C4-2B (cell line): Measurements from ENCODE around the gene SLFN12L.

ENCODE experiments used
- H3K27ac ChIP-seq: fragments of 450-650 bp; 2 replicates; pipeline ENCODE4 v1.5.1; 2017
- ZFX ChIP-seq: fragments of 450-650 bp; IDR thresholded peaks from 2 replicates; pipeline ENCODE4 v1.6.1; 2017
- TF ChIP-seq, protein P1 (sequence below): fragments of 450-650 bp; conservative IDR thresholded peaks from 2 replicates; pipeline ENCODE4 v1.5.1; 2017; ENCODE audit warnings: mild to moderate bottlenecking

Gene SLFN12L

DNA sequence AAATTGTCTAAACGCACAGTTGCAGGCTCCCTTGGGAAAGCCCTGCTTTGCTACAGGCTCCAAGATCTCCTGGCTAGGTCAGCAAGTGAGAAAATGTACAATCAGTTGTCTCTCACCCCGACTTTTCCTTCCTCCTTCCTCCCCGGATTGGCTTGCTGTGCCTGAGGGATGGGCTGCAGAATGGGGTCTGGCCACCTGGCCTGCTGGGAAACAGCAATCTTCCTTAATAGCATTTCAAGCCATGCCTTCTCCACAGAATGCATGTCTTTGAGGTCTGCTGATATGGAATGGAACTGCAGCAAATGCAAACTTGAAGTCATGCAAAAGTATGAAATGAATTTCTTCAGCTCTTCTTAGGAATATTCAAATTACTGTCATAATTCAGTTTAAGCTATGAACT, 46.1 kb downstream of the SLFN12L start:
- no peak for TF ChIP-seq ZFX
- TF ChIP-seq, protein P1, sequence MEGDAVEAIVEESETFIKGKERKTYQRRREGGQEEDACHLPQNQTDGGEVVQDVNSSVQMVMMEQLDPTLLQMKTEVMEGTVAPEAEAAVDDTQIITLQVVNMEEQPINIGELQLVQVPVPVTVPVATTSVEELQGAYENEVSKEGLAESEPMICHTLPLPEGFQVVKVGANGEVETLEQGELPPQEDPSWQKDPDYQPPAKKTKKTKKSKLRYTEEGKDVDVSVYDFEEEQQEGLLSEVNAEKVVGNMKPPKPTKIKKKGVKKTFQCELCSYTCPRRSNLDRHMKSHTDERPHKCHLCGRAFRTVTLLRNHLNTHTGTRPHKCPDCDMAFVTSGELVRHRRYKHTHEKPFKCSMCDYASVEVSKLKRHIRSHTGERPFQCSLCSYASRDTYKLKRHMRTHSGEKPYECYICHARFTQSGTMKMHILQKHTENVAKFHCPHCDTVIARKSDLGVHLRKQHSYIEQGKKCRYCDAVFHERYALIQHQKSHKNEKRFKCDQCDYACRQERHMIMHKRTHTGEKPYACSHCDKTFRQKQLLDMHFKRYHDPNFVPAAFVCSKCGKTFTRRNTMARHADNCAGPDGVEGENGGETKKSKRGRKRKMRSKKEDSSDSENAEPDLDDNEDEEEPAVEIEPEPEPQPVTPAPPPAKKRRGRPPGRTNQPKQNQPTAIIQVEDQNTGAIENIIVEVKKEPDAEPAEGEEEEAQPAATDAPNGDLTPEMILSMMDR = no peak
- no peak overlapping the region for H3K27ac ChIP-seq

DNA sequence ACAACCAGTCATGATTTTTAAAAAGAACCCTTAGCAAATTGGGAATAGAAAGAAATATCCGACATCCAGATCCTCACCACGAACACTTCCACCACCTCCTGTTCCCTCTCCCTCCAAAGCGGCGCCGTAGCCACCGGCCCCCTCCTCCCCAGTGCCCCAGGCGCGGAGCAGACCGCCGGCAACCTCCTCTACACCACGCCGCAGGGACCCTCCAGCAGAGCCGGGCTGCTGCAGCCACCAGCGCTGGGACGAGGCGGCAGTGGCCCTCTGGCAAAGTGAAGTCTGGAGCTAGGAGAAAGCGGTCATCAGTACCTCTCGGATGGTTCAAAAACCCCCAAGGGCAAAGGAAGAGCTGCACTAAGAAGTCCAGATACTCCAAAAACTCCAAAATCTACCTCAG, 47.5 kb downstream of the SLFN12L start:
- TF ChIP-seq, protein P1 = no peak
- no peak for TF ChIP-seq ZFX
- H3K27ac ChIP-seq = no peak overlapping the region

DNA sequence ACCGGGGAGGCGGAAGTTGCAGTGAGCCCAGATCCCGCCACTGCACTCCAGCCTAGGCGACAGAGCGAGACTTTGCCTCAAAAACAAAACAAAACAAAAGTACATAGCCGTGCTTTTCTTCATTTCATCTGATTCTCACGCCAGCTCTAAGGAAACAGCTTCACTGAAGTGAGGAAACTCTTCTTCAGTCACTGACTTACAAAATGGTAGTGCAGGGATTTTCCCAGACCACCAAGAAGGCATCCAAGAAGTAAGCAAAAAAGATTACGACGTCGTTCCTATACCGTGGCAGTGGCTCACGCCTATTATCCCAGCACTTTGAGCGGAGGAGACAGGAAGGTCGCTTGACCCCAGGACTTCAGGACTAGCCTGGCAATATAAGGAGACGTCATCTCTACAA, 48.5 kb downstream of the SLFN12L start:
- no peak for TF ChIP-seq ZFX
- TF ChIP-seq, protein P1 = no peak
- no peak overlapping the region for H3K27ac ChIP-seq

DNA sequence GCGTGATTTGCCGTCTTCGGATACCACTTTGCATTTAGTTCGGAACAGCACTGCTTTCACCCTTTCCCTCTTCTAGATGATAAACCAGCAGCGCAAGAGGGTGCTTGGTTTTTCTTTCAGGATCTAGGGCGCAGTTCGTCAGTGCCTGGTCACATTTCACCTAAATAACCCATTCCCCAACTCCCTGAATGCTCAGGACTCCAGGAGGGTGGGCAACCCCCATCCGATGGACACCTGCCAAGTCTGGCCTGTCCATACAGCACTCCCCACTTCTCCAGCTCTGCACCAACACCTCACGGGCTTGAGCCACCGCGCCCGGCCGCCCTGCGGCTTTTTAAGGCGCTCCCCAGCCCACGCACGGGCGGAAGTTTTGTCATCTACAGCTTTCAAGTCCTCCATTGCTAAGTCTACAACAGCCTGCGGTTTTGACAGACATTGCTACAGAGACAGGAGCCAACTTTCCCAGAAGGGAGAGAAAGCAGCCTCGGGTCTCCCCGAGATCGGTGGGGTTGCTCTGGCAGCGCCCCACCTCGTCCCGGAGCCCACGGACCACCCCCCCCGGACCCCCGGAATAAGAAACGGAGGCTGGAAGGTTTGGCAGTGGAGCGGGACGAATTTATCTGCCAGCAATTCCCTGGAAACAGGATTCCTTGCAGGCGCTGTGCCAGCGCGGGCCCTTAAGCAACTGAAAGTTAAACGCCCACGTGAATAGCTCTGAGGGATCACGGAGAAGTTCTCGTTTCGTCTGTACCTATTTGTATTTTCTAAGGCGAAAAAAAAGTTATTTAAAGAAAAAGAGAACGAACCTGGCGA, 50.4 kb downstream of the SLFN12L start:
- no peak for TF ChIP-seq ZFX
- TF ChIP-seq, protein P1 = no peak
- H3K27ac ChIP-seq = no peak overlapping the region

DNA sequence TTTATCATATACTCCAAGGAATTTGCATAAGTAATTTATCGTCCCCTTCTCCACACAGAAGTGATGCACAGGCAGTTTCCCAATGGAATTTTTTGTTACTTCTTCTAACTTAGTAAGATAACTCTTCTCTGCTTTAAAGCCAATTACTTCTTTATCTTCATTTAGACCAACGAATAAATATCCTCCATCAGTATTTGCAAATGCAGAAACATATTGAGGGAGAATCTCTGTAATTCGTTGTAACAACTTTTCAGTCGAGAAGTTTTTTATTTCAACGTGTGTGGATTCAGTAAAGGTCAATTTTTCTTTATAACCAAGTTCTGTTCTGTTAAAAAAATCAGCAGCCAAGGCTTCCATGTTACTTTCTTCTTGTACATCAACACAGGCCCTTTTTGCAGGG, 58.2 kb downstream of the SLFN12L start:
- TF ChIP-seq ZFX = no peak
- TF ChIP-seq, protein P1 = no peak
- H3K27ac ChIP-seq = no peak overlapping the region

DNA sequence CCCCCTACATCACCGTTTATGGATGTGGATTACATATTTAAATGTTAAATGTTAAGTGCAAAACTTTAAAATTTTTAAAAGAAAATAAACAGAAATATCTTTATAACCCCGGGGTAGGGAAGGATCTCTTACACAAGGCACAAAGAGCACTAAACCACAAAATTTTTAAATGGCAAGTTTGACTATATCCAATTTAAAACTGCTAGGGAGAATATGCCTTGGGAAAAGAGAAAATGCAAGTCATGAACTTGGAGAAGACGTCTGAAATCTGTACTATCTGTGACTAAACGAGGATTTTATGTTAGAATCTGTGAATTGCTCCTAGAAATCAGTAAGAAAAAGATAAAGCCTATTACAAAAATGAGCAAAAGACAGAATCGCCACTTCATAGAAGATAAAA, 60.2 kb downstream of the SLFN12L start:
- TF ChIP-seq ZFX = no peak
- TF ChIP-seq, protein P1 = no peak
- H3K27ac ChIP-seq = no peak overlapping the region

DNA sequence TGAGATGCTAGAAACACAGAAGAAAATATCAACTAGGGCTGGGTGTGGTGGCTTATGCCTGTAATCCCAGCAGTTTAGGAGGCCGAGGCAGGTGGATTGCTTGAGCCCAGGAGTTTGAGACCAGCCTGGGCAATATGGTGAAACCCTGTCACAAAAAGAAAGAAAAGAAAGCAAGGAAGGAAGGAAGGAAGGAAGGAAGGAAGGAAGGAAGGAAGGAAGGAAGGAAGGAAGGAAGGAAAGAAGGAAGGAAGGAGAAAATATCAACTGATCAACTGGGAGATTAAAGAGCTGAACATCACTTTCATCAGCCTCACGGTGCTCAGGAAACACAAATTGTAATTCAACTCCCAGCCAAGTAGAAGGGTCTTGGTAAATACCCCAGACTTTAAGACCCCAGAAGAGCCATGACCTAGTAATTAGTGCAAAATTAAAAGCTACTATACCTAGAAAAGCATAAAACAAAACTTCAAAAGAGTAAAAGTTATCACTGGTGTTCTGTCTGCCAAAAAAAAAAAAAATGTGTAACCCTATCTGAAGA, 61.1 kb downstream of the SLFN12L start:
- TF ChIP-seq, protein P1 = no peak
- TF ChIP-seq ZFX = no peak
- H3K27ac ChIP-seq = no peak overlapping the region
